Type B pancreatic cell (in vitro differentiated cells): ENCODE results near the gene CAPNS1. TPM values are rescaled to one million over a fixed set of nuclear protein-coding genes. Genes with fewer than 3 reads are reported as not detected.

ENCODE experiments used
- DNase-seq: peaks from one replicate; pipeline ENCODE4 v3.0.0; 2021; ENCODE audit warnings: mixed read lengths; ENCODE audit not compliant: unreplicated experiment; ENCODE audit errors: extremely low spot score
- H3K27ac Mint-ChIP-seq: 2 replicates; pipeline ENCODE4 v1.8.0; 2021; ENCODE audit warnings: mild to moderate bottlenecking, mixed read lengths
- H3K27me3 Mint-ChIP-seq: 2 replicates; pipeline ENCODE4 v1.8.0; 2021; ENCODE audit warnings: mixed read lengths
- H3K36me3 Mint-ChIP-seq: 2 replicates; pipeline ENCODE4 v1.8.0; 2021; ENCODE audit warnings: mixed read lengths
- H3K4me1 Mint-ChIP-seq: one replicate; pipeline ENCODE4 v1.8.0; 2021; ENCODE audit warnings: mixed read lengths; ENCODE audit not compliant: unreplicated experiment
- H3K4me3 Mint-ChIP-seq: 2 replicates; pipeline ENCODE4 v1.8.0; 2021; ENCODE audit warnings: mild to moderate bottlenecking, mixed read lengths
- H3K9me3 Mint-ChIP-seq: 2 replicates; pipeline ENCODE4 v1.8.0; 2021; ENCODE audit warnings: mixed read lengths
- CTCF ChIP-seq: fragments of 200-600 bp; sonication (generic); conservative IDR thresholded peaks from 2 replicates; pipeline ENCODE4 v1.5.0; 2021; ENCODE audit warnings: antibody characterized with exemption, mild to moderate bottlenecking
- total RNA-seq: library from RNA; stranded (reverse); gene quantifications from 2 replicates; pipeline ENCODE4 v1.2.1, GENCODE V29; 2021; ENCODE audit warnings: low replicate concordance

CAPNS1 gene
- total RNA-seq, 1 donor from 2014 or later = 426 TPM

DNA sequence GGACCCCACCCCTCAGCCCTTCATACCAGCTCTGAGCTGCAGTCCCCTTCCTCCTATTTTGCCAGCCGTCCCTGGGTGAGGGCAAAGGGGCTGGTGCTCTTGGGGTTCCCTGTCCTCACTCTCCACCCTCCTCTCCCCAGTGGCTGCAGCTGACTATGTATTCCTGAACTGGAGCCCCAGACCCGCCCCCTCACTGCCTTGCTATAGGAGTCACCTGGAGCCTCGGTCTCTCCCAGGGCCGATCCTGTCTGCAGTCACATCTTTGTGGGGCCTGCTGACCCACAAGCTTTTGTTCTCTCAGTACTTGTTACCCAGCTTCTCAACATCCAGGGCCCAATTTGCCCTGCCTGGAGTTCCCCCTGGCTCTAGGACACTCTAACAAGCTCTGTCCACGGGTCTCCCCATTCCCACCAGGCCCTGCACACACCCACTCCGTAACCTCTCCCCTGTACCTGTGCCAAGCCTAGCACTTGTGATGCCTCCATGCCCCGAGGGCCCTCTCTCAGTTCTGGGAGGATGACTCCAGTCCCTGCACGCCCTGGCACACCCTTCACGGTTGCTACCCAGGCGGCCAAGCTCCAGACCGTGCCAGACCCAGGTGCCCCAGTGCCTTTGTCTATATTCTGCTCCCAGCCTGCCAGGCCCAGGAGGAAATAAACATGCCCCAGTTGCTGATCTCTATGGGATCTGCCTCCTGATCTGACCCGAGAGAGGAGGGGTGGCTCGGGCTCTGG, 10.0 kb downstream of the CAPNS1 start:
- H3K36me3 Mint-ChIP-seq = peaks cover 19% of the 10 kb centered on the region
- H3K4me1 Mint-ChIP-seq = no peaks in the 10 kb centered on the region
- H3K27ac Mint-ChIP-seq = peak overlapping the region; percentile 18

GRCh38 chr19:36150586-36150985, 10.7 kb downstream of the CAPNS1 start:
- H3K27ac Mint-ChIP-seq = no peak overlapping the region
- no peaks in the 10 kb centered on the region for H3K27me3 Mint-ChIP-seq
- H3K36me3 Mint-ChIP-seq = peaks cover 19% of the 10 kb centered on the region
- no peak overlapping the region for H3K4me3 Mint-ChIP-seq
- TF ChIP-seq CTCF = no peak
- DNase-seq = no peak
- no peaks in the 10 kb centered on the region for H3K9me3 Mint-ChIP-seq
- peaks cover 4% of the 10 kb centered on the region for H3K4me1 Mint-ChIP-seq

More for the DNA sequence above, 10.0 kb downstream of the CAPNS1 start:
- no peak overlapping the region for H3K4me3 Mint-ChIP-seq
- DNase-seq = no peak
- TF ChIP-seq CTCF = no peak
- H3K27me3 Mint-ChIP-seq = no peaks in the 10 kb centered on the region
- no peaks in the 10 kb centered on the region for H3K9me3 Mint-ChIP-seq

DNA sequence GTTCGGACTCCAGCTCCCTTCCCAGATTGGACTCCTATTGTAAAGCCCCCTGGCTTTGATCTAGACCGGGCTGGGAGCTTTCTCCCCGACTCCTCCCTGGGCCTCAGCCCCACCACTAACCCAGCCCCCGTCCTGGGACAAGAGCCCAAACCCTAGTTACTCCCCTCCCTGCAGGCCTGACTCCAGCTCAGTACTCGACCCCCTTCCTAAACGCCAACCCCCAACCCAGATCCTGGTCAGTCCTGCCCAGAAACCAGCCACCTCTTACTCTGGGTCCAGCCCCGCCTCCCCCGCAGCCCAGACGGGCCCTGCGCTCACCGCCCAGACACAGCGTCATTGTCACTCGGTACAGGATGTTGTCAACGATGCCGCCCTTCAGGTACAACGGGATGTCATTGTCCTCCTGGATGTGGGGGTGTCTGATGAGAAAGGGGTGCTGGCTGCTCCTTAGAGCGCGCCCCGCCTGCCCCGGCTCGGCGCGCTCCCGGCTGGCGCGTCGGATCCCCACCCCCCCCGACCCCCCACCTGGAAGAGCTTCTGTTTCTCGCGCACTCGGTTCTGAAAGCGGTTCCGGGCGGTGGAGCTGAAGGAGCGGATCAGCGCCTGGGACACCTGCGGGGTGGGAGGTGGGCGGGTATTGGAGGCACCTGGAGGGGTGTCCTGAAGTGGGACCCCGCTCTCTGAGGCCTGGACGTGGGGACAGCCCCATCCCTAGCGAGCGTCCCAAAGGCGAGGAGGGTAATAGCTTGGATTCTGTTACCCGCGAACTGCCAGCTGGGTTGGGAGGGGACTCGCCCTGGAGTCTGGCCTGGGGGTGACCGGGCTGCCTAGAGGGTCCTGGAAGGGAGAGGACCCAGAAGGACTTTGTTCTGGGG, 11.5 kb downstream of the CAPNS1 start:
- peaks cover 22% of the 10 kb centered on the region for H3K36me3 Mint-ChIP-seq
- no peak for TF ChIP-seq CTCF

GRCh38 chr19:36152019-36152351, 12.1 kb downstream of the CAPNS1 start:
- Mint-ChIP-seq H3K4me1 (peaks cover 15% of the 10 kb centered on the region), H3K27ac (no peak overlapping the region), H3K4me3 (no peak overlapping the region), H3K27me3 (no peaks in the 10 kb centered on the region), H3K9me3 (no peaks in the 10 kb centered on the region), H3K36me3 (peaks cover 18% of the 10 kb centered on the region)
- DNase-seq = no peak
- no peak for TF ChIP-seq CTCF

More for the DNA sequence above, 11.5 kb downstream of the CAPNS1 start:
- DNase-seq = no peak
- H3K27ac Mint-ChIP-seq = no peak overlapping the region
- no peaks in the 10 kb centered on the region for H3K9me3 Mint-ChIP-seq
- no peak overlapping the region for H3K4me3 Mint-ChIP-seq
- no peaks in the 10 kb centered on the region for H3K27me3 Mint-ChIP-seq
- peaks cover 9% of the 10 kb centered on the region for H3K4me1 Mint-ChIP-seq

DNA sequence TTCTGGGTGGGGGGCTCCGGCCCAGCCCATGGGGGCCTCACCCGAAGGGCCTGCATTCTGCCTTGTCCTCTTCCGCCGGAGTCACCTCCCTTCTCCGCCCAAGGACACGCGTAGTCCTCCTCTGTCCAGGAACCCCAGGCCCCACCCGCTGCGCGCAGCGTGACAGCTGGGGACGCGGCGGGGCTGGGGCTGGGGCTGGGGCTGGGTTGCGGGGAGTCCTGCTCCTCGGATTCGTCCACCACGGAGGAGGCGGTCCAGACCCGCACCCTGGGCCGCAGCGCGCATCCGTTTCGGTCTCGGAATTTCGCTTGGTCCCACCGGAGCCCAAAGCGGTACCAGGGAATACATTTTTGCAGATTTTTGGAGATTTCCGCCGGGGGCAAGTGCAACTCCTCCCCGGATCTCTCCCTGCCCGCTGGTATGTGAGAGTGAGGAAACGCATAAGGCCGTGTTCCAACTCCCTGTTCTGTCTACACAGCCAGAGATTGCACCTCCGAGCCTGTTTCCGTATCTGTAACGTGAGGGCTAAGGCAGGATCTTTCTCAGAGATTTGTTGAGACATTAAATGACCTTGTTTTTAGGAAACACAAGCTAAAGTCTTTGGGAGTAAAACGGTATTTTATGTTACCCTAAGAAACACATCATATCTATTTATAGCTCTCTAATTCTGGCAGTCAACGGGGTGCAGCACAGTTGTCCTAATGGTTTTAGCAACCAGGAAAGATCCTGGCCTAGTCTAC, 12.7 kb downstream of the CAPNS1 start, which contains the start of gene COX7A1:
COX7A1 (minus strand) TSS at position 96 of the 740 bp plus-strand sequence; CDS start at position 56, 40 bp downstream.
- H3K36me3 Mint-ChIP-seq = peaks cover 18% of the 10 kb centered on the region
- H3K27ac Mint-ChIP-seq = no peak within 1 kb of the TSS
- no peaks in the 10 kb centered on the region for H3K27me3 Mint-ChIP-seq
- H3K9me3 Mint-ChIP-seq = no peaks in the 10 kb centered on the region
- no peak within 1 kb of the TSS for H3K4me3 Mint-ChIP-seq
- DNase-seq = no peak
- TF ChIP-seq CTCF = no peak
- H3K4me1 Mint-ChIP-seq = peaks cover 16% of the 10 kb centered on the region
